Liver (tissue), 9 donors: ENCODE results near the gene DPYD. TPM values are rescaled to one million over a fixed set of nuclear protein-coding genes. Genes with fewer than 3 reads are reported as not detected.

Experiments used
- DNase-seq: peaks from one replicate; pipeline ENCODE4 v3.0.0-alpha.2; 2017; ENCODE audit warnings: low spot score
- H3K27ac ChIP-seq, 2 donors: one replicate each; pipeline ENCODE4 v1.7.0; 2013; ENCODE audit warnings: inconsistent platforms in 2 of 2, low read length in 2 of 2, control low read depth in 1 of 2, low read depth in 1 of 2, mild to moderate bottlenecking in 1 of 2
- H3K27me3 ChIP-seq, 4 donors: one replicate each; pipeline versions ENCODE4 v1.6.1 to v1.7.0; 2013; ENCODE audit warnings: low read length in 3 of 4, inconsistent platforms in 1 of 4, mild to moderate bottlenecking in 1 of 4, moderate library complexity in 1 of 4; ENCODE audit not compliant: control insufficient read depth in 4 of 4, insufficient read depth in 4 of 4
- H3K36me3 ChIP-seq, 4 donors: one replicate each; pipeline versions ENCODE4 v1.6.1 to v1.7.0; 2013; ENCODE audit warnings: low read length in 3 of 4, mild to moderate bottlenecking in 3 of 4, low read depth in 1 of 4, moderate library complexity in 1 of 4; ENCODE audit not compliant: control insufficient read depth in 4 of 4, insufficient read depth in 3 of 4
- H3K4me1 ChIP-seq, 4 donors: one replicate each; pipeline versions ENCODE4 v1.6.1 to v1.7.0; 2013; ENCODE audit warnings: low read length in 3 of 4, mild to moderate bottlenecking in 3 of 4, moderate library complexity in 1 of 4; ENCODE audit not compliant: control insufficient read depth in 4 of 4, insufficient read depth in 4 of 4
- H3K4me3 ChIP-seq, 3 donors: one replicate each; pipeline versions ENCODE4 v1.6.1 to v1.7.0; 2013; ENCODE audit warnings: low read length in 3 of 3, control low read depth in 1 of 3, low read depth in 1 of 3, mild to moderate bottlenecking in 1 of 3
- H3K9ac ChIP-seq, 2 donors: one replicate each; pipeline ENCODE4 v1.7.0; 2013; ENCODE audit warnings: low read length in 2 of 2, mild to moderate bottlenecking in 2 of 2, moderate library complexity in 2 of 2, control low read depth in 1 of 2, low read depth in 1 of 2
- H3K9me3 ChIP-seq, 4 donors: one replicate each; pipeline versions ENCODE4 v1.6.1 to v1.7.0; 2013; ENCODE audit warnings: low read length in 3 of 4; ENCODE audit not compliant: control insufficient read depth in 4 of 4
- ATF3 ChIP-seq: IDR thresholded peaks from 2 replicates; pipeline ENCODE4 v1.6.1; 2016; ENCODE audit warnings: antibody characterized with exemption
- CTCF ChIP-seq: fragments of 150-350 bp; IDR thresholded peaks from 2 replicates; pipeline ENCODE4 v1.5.1; 2017; ENCODE audit warnings: improper control_type of control experiment, low read depth, low read length; ENCODE audit not compliant: missing input control
- EGR1 ChIP-seq, 2 donors: IDR thresholded peaks; 2 replicates each; pipeline ENCODE4 v1.6.1; 2016 to 2018; ENCODE audit warnings: antibody characterized with exemption in 2 of 2, low read depth in 2 of 2
- FOXA1 ChIP-seq: IDR thresholded peaks from 2 replicates; pipeline ENCODE4 v1.6.1; 2016; ENCODE audit warnings: antibody characterized with exemption
- FOXA2 ChIP-seq: IDR thresholded peaks from 2 replicates; pipeline ENCODE4 v1.6.1; 2016; ENCODE audit warnings: antibody characterized with exemption
- GABPA ChIP-seq, 2 donors: IDR thresholded peaks in 1 of 2; conservative IDR thresholded peaks in 1 of 2; 2 replicates each; pipeline ENCODE4 v1.6.1; 2016; ENCODE audit warnings: antibody characterized with exemption in 2 of 2, mild to moderate bottlenecking in 1 of 2, moderate library complexity in 1 of 2
- HNF4A ChIP-seq, 2 donors: conservative IDR thresholded peaks; 2 replicates each; pipeline ENCODE4 v1.6.1; 2016; ENCODE audit warnings: antibody characterized with exemption in 2 of 2, mild to moderate bottlenecking in 2 of 2
- HNF4G ChIP-seq: IDR thresholded peaks from 2 replicates; pipeline ENCODE4 v1.6.1; 2016; ENCODE audit warnings: antibody characterized with exemption
- JUND ChIP-seq, 2 donors: IDR thresholded peaks; 2 replicates each; pipeline ENCODE4 v1.6.1; 2016; ENCODE audit warnings: antibody characterized with exemption in 2 of 2
- MAX ChIP-seq: IDR thresholded peaks from 2 replicates; pipeline ENCODE4 v1.6.1; 2016; ENCODE audit warnings: antibody characterized with exemption
- NR2F2 ChIP-seq: IDR thresholded peaks from 2 replicates; pipeline ENCODE4 v1.6.1; 2016; ENCODE audit warnings: antibody characterized with exemption
- RAD21 ChIP-seq, 2 donors: IDR thresholded peaks; 2 replicates each; pipeline ENCODE4 v1.6.1; 2016; ENCODE audit warnings: antibody characterized with exemption in 2 of 2, mild to moderate bottlenecking in 2 of 2
- REST ChIP-seq: IDR thresholded peaks from 2 replicates; pipeline ENCODE4 v1.6.1; 2016; ENCODE audit warnings: antibody characterized with exemption, mild to moderate bottlenecking
- RXRA ChIP-seq, 2 donors: IDR thresholded peaks; 2 replicates each; pipeline ENCODE4 v1.6.1; 2017 to 2018; ENCODE audit warnings: antibody characterized with exemption in 2 of 2, mild to moderate bottlenecking in 1 of 2
- SP1 ChIP-seq: IDR thresholded peaks from 2 replicates; pipeline ENCODE4 v1.6.1; 2018; ENCODE audit warnings: antibody characterized with exemption, mild to moderate bottlenecking
- TAF1 ChIP-seq: conservative IDR thresholded peaks from 2 replicates; pipeline ENCODE4 v1.6.1; 2016; ENCODE audit warnings: antibody characterized with exemption, mild to moderate bottlenecking
- YY1 ChIP-seq: IDR thresholded peaks from 2 replicates; pipeline ENCODE4 v1.6.1; 2016; ENCODE audit warnings: antibody characterized with exemption, mild to moderate bottlenecking
- ZBTB33 ChIP-seq: IDR thresholded peaks from 2 replicates; pipeline ENCODE4 v1.6.1; 2016; ENCODE audit warnings: antibody characterized with exemption
- WGBS: extraction: QIAGEN DNeasy Blood & Tissue Kit; methylation state at CpG from one replicate; pipeline ENCODE4 v1.1.7; 2013; 5-methylcytosine and 5-hydroxymethylcytosine counted together
- polyA plus RNA-seq, 2 donors: library from polyadenylated mRNA; stranded (reverse) in 1 of 2; unstranded in 1 of 2; fragments of 200-250 nt in 1 of 2; fragments of >200 nt in 1 of 2; fragmentation: Nextera tagmentation in 1 of 2; extraction: Ambion mirVana in 1 of 2; gene quantifications; one replicate each; pipeline versions ENCODE4 v1.2.1 to v1.2.3, GENCODE V29; 2013 to 2015
- total RNA-seq, 2 donors: library from RNA; depleted of rRNA; stranded (reverse); fragments of >200 nt; gene quantifications; one replicate each; pipeline ENCODE4 v1.2.3, GENCODE V29; 2014
- donor health status: healthy.
- donor health status: healthy.
- donor health status: healthy.
- donor health status: healthy.
- donor health status: healthy.

DPYD gene
- total and polyA plus RNA-seq, 4 donors, result 16.2 to 142 (median 47.0) TPM

- no peak overlapping the region for H3K4me3 ChIP-seq
- H3K4me1 ChIP-seq, result no peaks in the 10 kb centered on the region
- DNase-seq, result no peak
- H3K27me3 ChIP-seq, result no peaks in the 10 kb centered on the region
- no peak overlapping the region for H3K9ac ChIP-seq
- no peaks in the 10 kb centered on the region for H3K36me3 ChIP-seq
- TF ChIP-seq NR2F2 (no peak), JUND (IDR thresholded peaks at IDR 0.05) (no peak), HNF4A (conservative IDR thresholded peaks at IDR 0.05) (no peak), SP1 (no peak), FOXA2 (no peak), RAD21 (IDR thresholded peaks at IDR 0.05) (no peak), RXRA (IDR thresholded peaks at IDR 0.05) (no peak), HNF4G (no peak), TAF1 (no peak), ZBTB33 (no peak), GABPA (IDR thresholded peaks at IDR 0.05 in 1 of 2, conservative IDR thresholded peaks at IDR 0.05 in 1 of 2) (no peak), EGR1 (IDR thresholded peaks at IDR 0.05; ENCODE audit: low read depth in 2 of 2) (no peak), MAX (no peak), ATF3 (no peak)
- H3K27ac ChIP-seq, result no peak overlapping the region
- no peaks in the 10 kb centered on the region for H3K9me3 ChIP-seq
- WGBS, result 81% methylated on average over 1 of the region's 1 CpG
Observed at GRCh38 chr1:97816927-97817326, 103.9 kb downstream of the DPYD start.

GRCh38 chr1:97814804-97815203, 106.0 kb downstream of the DPYD start:
- Histone ChIP-seq H3K27me3 (no peaks in the 10 kb centered on the region), H3K36me3 (no peaks in the 10 kb centered on the region), H3K9me3 (no peaks in the 10 kb centered on the region), H3K9ac (no peak overlapping the region), H3K4me3 (no peak overlapping the region), H3K27ac (no peak overlapping the region), H3K4me1 (no peaks in the 10 kb centered on the region)
- TF ChIP-seq ATF3, result no peak
- TF ChIP-seq RAD21 (IDR thresholded peaks at IDR 0.05), result no peak
- TF ChIP-seq YY1, result no peak
- TF ChIP-seq HNF4A (conservative IDR thresholded peaks at IDR 0.05), result no peak
- no peak for TF ChIP-seq EGR1 (IDR thresholded peaks at IDR 0.05; ENCODE audit: low read depth in 2 of 2)
- TF ChIP-seq FOXA2, result no peak
- TF ChIP-seq HNF4G, result no peak
- no peak for TF ChIP-seq RXRA (IDR thresholded peaks at IDR 0.05)
- no peak for TF ChIP-seq JUND (IDR thresholded peaks at IDR 0.05)
- no peak for TF ChIP-seq FOXA1
- no peak for TF ChIP-seq ZBTB33
- no peak for TF ChIP-seq SP1
- no peak for TF ChIP-seq TAF1
- no peak for TF ChIP-seq REST
- no peak for TF ChIP-seq MAX
- TF ChIP-seq CTCF, result no peak
- no peak for TF ChIP-seq NR2F2
- TF ChIP-seq GABPA (IDR thresholded peaks at IDR 0.05 in 1 of 2, conservative IDR thresholded peaks at IDR 0.05 in 1 of 2), result no peak
- DNase-seq, result no peak
- 97% methylated on average over 3 of the region's 3 CpGs for WGBS
